Activated CD8-positive, alpha-beta memory T cell treated with anti-CD3 and anti-CD28 coated beads, Interleukin-2, amount 50 U/mL, for 48 hours (primary cell): ENCODE results near the gene RDX.
"Not testable (repeated sequence)": the region's sequence is repeated elsewhere in the genome, so short reads cannot be mapped to it uniquely, and the experiment has no call there.

Source experiments
- DNase-seq: peaks from one replicate; pipeline ENCODE4 v3.0.0-alpha.2; 2020

Gene RDX

DNA sequence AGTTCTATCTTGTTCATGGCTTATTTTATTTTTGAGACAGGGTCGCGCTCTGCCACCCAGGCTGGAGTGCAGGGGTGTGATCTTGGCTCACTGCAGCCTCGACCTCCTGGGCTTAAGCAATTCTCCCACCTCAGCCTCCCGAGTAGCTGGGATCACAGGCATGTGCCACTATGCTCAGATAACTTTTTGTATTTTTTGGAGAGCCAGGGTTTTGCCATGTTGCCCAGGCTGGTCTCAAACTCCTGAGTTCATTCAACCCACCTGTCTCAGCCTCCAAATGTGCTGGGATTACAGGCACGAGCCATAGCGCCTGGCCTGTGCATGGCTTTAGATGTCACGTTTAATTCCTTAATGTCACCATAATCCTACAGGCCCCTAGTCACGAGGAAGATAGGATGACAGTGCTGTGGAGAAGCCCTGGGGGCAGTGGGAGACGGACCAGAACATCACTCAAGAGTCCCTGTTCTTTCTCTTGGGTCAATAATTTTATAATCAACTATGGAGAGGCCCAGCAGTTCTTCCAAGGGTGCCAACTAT is 99.5 kb downstream of the RDX start:
- DNase-seq = no peak

GRCh38 chr11:110196241-110196754 is 100.1 kb downstream of the RDX start:
- no peak for DNase-seq

DNA sequence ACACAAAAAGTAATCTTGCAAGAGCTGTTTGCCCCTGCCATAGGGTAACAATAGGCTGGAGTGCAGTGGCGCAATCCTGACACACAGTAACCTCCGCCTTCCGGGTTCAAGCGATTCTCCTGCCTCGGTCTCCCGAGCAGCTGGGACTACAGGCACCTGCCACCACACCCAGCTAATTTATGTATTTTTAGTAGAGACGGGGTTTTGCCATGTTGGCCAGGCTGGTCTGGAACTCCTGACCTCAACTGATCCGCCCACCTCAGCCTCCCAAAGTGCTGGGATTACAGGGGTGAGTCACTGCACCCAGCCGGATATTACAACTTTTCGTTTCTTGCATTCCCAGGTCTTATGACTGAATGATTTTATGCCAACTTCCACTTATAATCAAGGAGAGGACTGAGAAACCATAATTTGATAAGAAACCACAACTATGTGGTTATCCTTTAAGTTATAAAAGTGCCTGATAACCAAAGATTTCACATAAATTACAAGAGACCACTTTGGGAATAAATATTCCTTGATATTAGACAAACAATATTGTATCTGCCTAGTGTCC is 102.1 kb downstream of the RDX start:
- DNase-seq = not testable (repeated sequence)

DNA sequence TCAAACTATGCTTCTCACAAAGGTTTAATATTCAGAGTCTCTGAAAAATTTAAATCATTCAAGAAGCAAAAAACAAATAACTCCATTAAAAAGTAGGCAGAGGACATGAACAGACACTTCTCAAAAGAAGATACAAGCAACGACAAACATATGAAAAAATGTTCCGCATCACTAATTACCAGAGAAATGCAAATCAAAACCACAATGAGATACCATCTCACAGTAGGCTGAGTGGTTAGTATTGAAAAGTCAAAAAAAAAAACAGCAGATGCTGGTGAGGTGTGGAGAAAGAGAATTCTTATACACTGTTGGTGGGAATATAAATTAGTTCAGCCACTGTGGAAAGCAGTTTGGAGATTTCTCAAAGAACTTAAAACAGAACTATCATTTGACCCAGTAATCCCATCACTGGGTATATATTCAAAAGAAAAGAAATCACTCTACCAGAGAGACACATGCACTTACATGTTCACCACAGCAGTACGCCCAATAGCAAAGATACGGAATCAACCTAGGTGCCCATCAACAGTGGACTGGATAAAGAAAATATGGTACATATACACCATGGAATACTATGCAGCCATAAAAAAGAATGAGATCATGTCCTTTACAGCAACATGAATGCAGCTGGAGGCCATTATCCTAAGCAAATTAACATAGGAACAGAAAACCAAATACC is 103.7 kb downstream of the RDX start:
- DNase-seq = not testable (repeated sequence)

DNA sequence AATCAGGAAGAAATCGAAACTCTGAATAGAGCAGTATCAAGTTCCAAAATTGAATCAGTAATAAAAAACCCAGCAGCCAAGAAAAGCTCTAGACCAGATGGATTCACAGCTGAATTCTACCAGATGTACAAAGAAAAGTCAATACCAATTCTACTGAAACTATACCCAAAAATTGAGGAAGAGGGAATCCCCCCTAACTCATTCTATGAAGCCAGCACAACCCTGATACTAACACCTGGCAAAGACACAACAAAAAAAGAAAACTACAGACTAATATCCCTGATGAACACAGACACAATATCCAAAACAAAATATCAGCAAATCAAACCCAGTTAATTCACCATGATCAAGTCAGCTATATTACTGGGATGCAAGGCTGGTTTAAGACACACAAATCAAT is 105.5 kb downstream of the RDX start:
- no peak for DNase-seq

- DNase-seq = no peak
These were observed 108.7 kb downstream of the RDX start for GRCh38 chr11:110187731-110188130.

- no peak for DNase-seq
These were observed 109.5 kb downstream of the RDX start for GRCh38 chr11:110186867-110187266.

GRCh38 chr11:110186456-110186855 is 110.0 kb downstream of the RDX start:
- no peak for DNase-seq

DNA sequence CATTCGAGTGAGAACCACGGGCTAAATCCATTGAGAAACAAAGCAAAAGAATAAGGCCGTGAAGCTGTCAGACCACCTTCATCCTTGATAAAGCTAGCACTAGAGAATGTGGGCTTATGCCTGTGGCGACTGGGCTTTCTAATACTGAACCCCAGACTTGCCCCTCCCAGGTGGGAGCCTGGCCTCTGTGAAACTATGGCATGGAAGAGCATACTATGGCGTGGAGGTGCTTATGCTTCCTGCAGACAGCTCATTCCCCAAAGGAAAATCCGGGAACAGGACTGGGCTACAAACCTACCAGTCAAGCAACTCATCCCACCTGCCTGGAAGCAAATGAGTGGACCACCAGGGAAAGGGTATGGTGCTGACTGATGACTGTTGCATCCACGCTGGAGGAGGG is 110.8 kb downstream of the RDX start:
- no peak for DNase-seq

GRCh38 chr11:110185121-110185591 is 111.3 kb downstream of the RDX start:
- no peak for DNase-seq

- no peak for DNase-seq
These were observed 112.0 kb downstream of the RDX start for GRCh38 chr11:110184456-110184855.

GRCh38 chr11:110182886-110183285 is 113.5 kb downstream of the RDX start:
- DNase-seq = no peak

DNA sequence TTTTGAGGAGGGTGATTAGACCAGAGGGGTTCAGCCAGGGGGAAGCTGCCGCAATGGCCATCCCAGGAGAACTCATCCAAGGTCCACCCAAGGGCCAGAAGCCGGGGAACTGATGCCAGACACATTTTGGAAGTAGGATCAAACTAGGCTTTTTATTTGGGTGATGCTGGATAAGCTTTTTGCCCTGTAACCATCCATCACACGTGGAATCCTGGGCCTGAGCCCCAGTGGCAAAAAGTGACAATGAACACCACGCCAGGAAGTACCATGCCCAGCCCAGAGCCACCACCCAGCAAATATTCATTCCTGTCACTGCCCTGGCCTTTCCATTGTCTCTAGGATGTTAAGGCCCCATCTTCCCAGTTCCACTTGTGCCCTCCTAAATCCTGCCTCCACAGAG is 117.3 kb downstream of the RDX start:
- DNase-seq = no peak

- no peak for DNase-seq
These were observed 119.3 kb downstream of the RDX start for GRCh38 chr11:110177086-110177456.

DNA sequence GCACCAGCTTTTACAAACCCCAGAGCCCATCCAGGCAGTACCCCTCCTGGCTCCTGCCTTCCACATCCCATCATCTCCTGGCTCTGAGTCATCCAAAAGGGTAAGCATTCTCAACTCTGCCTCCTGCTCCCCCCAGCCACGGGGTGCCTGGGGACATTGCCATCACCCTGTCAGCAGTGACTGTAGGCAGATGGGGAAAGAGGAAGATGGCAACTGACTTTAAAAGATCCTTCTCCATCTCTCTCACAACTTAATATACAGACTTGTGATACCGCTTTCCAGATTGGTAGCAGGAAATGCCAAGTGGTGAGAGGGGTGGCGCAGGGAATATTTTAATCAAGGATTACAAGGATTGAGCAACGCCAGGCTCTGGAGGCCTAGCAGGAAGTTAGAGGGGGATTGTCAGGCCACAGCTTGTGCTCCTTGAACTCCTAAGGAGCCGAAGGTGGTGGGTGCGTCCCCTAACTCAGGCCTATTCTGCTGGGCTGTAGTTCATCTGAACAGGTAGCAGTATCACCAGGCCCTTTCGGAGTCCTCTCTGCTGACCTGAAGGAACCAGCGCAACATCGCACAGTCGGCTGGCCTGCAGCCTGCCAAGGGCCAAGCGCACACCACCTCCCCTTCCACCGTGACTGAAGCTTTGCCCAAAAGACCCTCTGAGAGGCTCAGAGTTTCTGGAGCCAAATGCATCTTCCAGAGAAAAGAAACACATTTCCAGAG is 119.9 kb downstream of the RDX start:
- no peak for DNase-seq

DNA sequence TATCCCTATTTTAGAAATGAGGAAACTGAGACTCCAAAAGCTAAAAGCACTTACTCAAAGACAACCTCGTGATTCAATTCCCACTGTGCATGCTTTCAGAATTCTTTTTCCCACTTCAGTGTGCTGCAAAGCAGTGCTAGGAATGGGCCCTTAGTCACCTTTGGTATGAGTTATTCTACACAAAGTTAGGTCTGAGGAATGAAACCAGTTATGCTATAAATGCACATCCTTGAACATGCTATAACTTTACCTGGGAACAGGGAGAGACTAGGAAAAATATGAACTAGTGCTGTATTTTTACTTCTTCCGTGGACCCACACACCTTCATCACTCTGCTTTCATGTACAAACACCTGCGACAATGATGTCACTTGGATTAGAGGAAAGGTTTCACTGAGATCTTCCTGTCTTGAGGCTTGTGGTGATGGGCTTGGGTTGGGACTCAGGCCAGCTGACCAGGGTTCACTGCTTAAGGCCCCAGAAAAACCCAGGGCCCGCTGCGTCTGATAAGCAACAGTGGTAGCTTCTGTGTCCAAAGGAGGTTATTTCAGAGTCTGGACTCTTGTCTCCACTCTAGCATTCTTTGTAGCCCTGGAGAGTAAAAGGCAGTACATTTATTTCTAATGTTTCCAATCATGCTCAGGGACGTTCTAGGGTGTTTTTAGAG is 121.6 kb downstream of the RDX start:
- DNase-seq = no peak

DNA sequence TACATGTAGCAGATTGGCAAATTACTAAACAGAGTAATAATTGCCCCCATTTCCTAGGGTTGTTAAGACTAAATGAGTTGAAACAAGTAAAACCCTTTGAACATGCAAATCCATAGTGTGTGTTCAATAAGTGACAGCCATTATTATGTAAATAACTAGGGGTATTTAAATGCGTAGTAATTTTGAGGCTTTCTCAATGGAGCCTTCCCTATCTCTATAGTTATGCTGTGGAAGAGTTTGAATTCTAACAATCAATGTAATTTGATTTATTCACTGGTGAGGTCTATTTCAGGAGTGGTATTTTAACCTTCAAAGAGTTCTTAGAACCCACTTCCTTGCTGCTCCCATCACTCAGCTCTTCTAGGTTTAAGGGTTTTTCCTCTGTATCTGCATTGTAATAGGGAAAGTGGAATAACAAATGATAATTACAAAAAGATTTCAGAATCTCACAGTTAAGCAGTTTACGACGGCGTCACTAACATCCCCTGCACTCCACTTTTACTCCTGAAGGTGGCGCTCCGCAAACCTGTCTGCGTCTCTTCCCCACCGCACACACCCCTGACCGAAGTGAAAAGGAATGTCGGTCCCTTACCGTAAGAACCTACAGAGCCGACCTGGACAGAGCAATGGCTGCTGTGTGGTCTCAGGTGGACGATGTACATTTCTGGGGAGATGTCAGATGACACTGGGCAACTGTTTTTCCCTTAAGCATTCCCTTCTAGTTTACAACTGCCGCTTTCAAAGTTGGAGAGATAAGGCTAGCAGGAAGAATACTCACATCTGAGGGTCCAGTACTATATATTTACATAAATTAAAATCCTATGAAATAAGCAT is 122.4 kb downstream of the RDX start:
- DNase-seq = peak; percentile 87

- DNase-seq = no peak
These were observed 123.8 kb downstream of the RDX start for GRCh38 chr11:110172468-110173065.

DNA sequence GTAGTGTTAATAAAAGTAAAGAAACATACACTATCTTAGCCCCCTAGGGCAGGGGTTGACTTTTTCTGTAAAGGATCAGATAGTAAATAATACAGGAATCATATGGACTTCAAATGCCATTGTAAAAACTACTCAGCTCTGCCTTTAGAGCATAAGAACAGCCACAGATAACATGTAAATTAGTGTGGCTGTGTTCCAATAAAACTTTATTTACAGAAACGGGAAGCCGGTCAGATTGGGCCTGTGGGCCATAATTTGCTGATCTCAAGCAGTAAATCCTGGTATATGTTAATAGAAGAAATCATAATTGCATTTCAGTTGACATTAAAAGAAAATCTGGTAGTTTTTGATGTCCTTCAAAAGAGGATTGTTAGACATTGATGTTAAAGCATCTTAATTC is 126.7 kb downstream of the RDX start:
- no peak for DNase-seq

DNA sequence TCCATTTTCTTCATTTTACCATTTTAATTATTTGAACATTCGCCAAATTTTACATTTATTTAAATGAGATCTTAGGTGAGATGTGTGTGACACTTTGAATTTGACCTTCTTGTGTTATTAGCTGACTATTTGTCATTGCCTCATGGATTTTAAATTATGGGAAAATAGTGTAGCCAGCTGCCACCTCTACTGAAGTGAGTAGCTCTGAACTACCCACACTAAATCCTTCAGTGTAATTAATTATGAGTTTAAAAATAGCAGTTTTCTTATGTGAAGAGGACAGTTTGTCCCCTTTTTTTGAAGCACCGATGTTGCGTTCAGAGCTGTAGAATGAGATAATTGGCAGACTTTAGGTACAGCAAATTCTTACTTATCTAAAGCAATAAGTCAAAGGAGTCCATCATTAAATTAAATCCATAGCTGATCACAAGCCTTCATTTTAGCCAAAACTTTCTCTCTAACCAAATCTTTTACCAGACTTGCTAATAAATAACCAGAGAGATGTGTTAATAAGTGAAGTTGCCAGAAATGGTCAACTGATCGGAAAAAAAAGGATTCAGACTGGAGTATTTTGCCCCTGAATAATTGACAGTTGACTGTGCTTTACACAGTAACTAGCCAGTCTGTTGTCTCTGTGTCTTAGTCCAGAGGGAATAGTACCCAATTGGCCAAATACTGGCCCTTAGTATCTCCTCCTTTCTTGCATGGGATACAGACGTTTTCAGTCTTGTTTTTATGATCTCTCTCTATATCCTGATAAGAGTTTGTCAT is 128.2 kb downstream of the RDX start:
- DNase-seq = no peak
